GM10266 (cell line): Measurements from ENCODE around the gene VEPH1.

ENCODE experiments used
- DNase-seq: peaks from one replicate; pipeline ENCODE4 v3.0.0; 2012; ENCODE audit errors: extremely low spot score
- CTCF ChIP-seq: IDR thresholded peaks from 2 replicates; pipeline ENCODE4 v1.5.1; 2012; ENCODE audit warnings: mild to moderate bottlenecking, low read depth; ENCODE audit not compliant: control insufficient read depth, insufficient read depth; ENCODE audit errors: missing control alignments

VEPH1 gene

DNA sequence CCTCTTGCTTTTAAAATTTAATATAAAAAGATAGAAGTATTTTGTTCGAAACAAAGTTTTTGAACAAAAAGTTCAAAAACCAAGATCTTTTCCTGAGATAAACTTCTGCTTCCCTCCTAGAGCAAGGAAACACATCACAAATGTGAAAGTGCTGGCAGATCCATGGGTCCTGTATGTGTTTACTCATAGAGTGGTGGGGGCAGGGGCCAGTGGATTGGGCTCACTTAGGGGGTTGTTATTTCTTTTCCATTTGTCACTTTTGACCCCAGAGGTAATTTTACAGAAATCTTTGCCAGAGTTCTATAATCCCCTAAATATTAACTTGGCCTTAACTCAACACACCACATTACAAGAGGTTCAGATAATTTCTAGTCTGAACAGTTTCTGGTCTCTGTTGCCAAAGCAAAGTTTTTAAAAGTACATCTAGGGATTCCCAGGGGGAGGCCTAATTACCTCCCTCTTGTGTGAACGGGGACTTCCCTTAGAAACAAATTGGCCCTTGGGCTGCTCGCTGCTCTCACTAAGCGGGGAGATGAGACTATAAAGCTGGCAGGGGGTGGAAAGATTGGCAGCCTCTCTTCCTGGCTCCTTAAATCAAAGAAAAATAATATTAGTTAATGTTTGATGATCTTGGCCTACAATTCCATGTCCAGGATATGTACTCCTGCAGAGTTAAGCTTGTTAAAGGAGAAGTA lies 133.3 kb downstream of the VEPH1 start:
- TF ChIP-seq CTCF: no peak
- DNase-seq: no peak

- no peak for TF ChIP-seq CTCF
- no peak for DNase-seq
Observed at GRCh38 chr3:157368171-157368570, 135.0 kb downstream of the VEPH1 start.

GRCh38 chr3:157363393-157363792 lies 139.8 kb downstream of the VEPH1 start:
- no peak for DNase-seq
- no peak for TF ChIP-seq CTCF

DNA sequence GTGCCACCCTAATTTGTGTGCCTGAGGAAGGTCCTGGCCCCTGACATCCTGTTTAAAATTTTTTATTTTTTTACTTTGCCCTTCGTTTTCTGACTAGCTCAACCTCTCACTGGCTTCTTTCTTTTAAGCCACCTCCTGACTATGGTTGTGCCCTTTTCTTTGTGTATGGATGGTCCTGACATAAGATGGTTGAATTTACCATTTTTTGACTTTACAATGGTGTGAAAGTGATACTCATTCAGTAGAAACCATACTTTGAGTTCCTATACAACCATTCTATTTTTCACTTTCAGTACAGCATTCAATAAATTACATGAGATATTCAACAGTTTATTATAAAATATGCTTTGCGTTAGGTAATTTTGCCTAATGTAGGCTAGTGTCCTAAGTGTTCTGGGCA lies 140.9 kb downstream of the VEPH1 start:
- TF ChIP-seq CTCF: no peak
- no peak for DNase-seq

GRCh38 chr3:157360044-157360443 lies 143.2 kb downstream of the VEPH1 start:
- no peak for TF ChIP-seq CTCF
- no peak for DNase-seq

- TF ChIP-seq CTCF: no peak
- no peak for DNase-seq
Observed at GRCh38 chr3:157356541-157356940, 146.7 kb downstream of the VEPH1 start.

DNA sequence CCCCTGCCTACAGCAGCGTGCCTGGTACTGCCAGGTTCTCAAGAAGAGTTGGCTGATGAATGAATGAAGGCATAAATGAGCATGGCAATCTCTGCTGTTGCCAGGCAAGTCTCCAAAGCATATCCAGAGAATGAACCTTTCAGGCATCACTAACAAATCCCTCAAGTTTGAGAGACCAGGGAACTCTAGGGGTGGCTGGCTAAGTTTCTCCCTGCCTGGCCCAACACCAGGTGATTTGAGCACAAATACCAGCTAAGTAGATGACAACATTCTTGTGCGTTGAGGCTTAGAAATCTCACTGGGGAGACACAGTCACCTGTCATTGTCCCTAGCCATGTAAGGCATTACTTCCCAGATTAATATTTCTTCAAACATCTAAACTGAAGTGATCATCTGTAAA lies 147.9 kb downstream of the VEPH1 start:
- no peak for TF ChIP-seq CTCF
- no peak for DNase-seq
